Body of pancreas (tissue), 4 donors: ENCODE measurements around the gene UCN2. TPM values are rescaled to one million over a fixed set of nuclear protein-coding genes. Genes with fewer than 3 reads are reported as not detected.
A peak's percentile ranks its signal among the peaks of the same experiment; 100 is the strongest.
"Not testable (repeated sequence)": the region's sequence is repeated elsewhere in the genome, so short reads cannot be mapped to it uniquely, and the experiment has no call there.

ENCODE experiments used
- ATAC-seq: fragments of 150-250 bp; one replicate; pipeline ENCODE4 v1.9.1; 2016
- DNase-seq, 4 donors: peaks; one replicate each; pipeline ENCODE4 v3.0.0-alpha.2; 2019
- H3K27ac ChIP-seq, 4 donors: fragments of 200-600 bp; sonication (generic); 1 replicate in 3 of 4; 2 replicates in 1 of 4; pipeline versions ENCODE4 v1.5.1 to v1.6.1; 2016 to 2019; ENCODE audit warnings: mild to moderate bottlenecking in 1 of 4, mixed read lengths in 1 of 4, moderate library complexity in 1 of 4
- H3K27me3 ChIP-seq, 2 donors: fragments of 200-600 bp; sonication (generic); one replicate each; pipeline ENCODE4 v1.6.0; 2016; ENCODE audit warnings: mild to moderate bottlenecking in 1 of 2
- H3K36me3 ChIP-seq, 2 donors: fragments of 200-600 bp; sonication (generic); replicated peaks in 1 of 2; 2 replicates each; pipeline ENCODE4 v1.5.1; 2016; ENCODE audit warnings: low read depth in 2 of 2; ENCODE audit not compliant: insufficient read depth in 1 of 2
- H3K4me1 ChIP-seq: fragments of 200-600 bp; sonication (generic); one replicate; pipeline ENCODE4 v1.6.0; 2016
- H3K4me3 ChIP-seq, 2 donors: fragments of 200-600 bp; sonication (generic); 1 replicate in 1 of 2; 2 replicates in 1 of 2; pipeline ENCODE4 v1.5.1; 2016 to 2019
- H3K9me3 ChIP-seq, 3 donors: fragments of 200-600 bp; sonication (generic); 1 replicate in 2 of 3; 2 replicates in 1 of 3; pipeline ENCODE4 v1.5.1; 2016
- CTCF ChIP-seq, 7 experiments: fragments of 450-650 bp in 4 of 7; fragments of 200-600 bp in 3 of 7; sonication (generic) in 3 of 7; IDR thresholded peaks; one replicate each; pipeline ENCODE4 v1.5.1; 2016 to 2019; ENCODE audit warnings: antibody characterized with exemption in 7 of 7
- POLR2A ChIP-seq, 3 donors: fragments of 450-650 bp; IDR thresholded peaks; one replicate each; pipeline ENCODE4 v1.6.1; 2016; ENCODE audit warnings: antibody characterized with exemption in 3 of 3, mild to moderate bottlenecking in 2 of 3
- WGBS, 2 donors: methylation state at CpG; one replicate each; pipeline ENCODE4 v1.1.5; 2017; 5-methylcytosine and 5-hydroxymethylcytosine counted together
- intact Hi-C: fragments of 100-400 bp; cut with DNase I; formaldehyde crosslinking; loops from one replicate; pipeline ENCODE4 v1.15.1; 2023
- total RNA-seq, 2 donors: library from RNA; depleted of rRNA; stranded (reverse); fragments of >200 nt; gene quantifications; one replicate each; pipeline ENCODE4 v1.1.0, GENCODE V29; 2016

Gene UCN2
- total RNA-seq, 2 donors from 2014 or later, result not detected

- Histone ChIP-seq H3K27ac (peak overlapping the region; percentile 81 to 93 (median 88)), H3K27me3 (no peaks in the 10 kb centered on the region), H3K36me3 (no peaks in the 10 kb centered on the region), H3K4me1 (peaks cover 81% of the 10 kb centered on the region), H3K4me3 (no peak overlapping the region), H3K9me3 (no peaks in the 10 kb centered on the region)
- intact Hi-C loops, result no loop called here
- 68 to 81% methylated on average over 5 of the region's 5 CpGs for WGBS, 2 donors
- ATAC-seq (no peak), DNase-seq (no peak)
- TF ChIP-seq POLR2A (IDR thresholded peaks at IDR 0.05) (no peak), CTCF (IDR thresholded peaks at IDR 0.05) (no peak)
Observed at GRCh38 chr3:48553361-48553760, 10.2 kb downstream of the UCN2 start.

DNA sequence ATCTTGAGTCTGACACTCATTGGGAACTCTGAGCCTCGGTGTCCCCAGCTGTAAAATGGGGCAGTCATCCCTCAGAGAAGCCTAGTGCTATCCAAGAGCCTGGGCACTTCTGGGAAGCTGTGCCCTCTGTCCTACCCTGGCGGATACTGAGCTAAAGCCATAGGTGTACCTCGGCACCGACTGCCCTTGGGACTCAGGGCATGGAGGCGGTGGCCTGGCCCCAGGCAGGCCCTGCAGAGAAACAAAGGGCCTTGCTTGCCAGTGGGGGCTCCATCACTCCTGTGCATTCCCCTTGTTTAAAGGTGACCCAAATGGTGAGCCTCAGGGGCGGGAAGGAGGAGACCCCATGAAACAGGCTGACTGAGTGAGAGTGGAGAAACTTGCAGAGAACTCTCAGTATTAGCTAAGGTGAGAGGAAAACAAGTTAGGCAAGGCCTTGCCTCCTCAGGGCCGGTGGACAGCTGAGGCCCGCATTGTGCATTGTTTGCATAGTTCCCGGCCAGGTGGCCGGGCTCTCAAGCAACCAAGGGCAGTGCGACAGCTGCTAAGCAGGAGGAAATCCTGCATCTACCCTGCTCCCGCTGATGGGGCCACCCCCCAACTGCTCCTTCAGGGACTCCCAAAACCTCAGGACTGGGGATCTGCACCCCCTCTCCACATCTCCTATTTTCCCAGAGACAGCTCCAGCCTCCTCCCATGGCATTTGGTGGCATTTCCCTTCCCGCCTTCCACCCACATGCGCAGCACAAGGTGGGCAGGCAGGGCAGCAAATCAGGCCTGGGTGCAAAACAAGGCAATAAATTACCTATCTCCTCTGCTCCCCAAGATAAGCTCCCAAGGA, 11.2 kb downstream of the UCN2 start:
- Histone ChIP-seq H3K9me3 (no peaks in the 10 kb centered on the region), H3K27ac (peak overlapping the region; percentile 81 to 93 (median 88)), H3K27me3 (no peaks in the 10 kb centered on the region), H3K4me1 (peaks cover 70% of the 10 kb centered on the region), H3K36me3 (no peaks in the 10 kb centered on the region), H3K4me3 (no peak overlapping the region)
- peak; percentile 54 for ATAC-seq
- 22 to 32% methylated on average over 13 to 14 of the region's 14 CpGs for WGBS, 2 donors
- intact Hi-C loops, result no loop called here
- TF ChIP-seq POLR2A (IDR thresholded peaks at IDR 0.05) (peak in 2 of 3 donors; percentile 40 to 45), CTCF (IDR thresholded peaks at IDR 0.05) (no peak)
- peak; percentile 89 to 94 (median 93) for DNase-seq

- ATAC-seq, intact Hi-C loops, H3K4me3 ChIP-seq, H3K36me3 ChIP-seq, H3K9me3 ChIP-seq, DNase-seq, H3K27me3 ChIP-seq: not testable (repeated sequence)
- peaks cover 67% of the 10 kb centered on the region for H3K4me1 ChIP-seq
- WGBS, 2 donors, result 59 to 86% methylated on average over 6 to 7 of the region's 7 CpGs
- H3K27ac ChIP-seq, result peak overlapping the region; percentile 81 to 93 (median 88)
Observed at GRCh38 chr3:48551651-48552050, 11.9 kb downstream of the UCN2 start.

- H3K4me3 ChIP-seq, result no peak overlapping the region
- TF ChIP-seq POLR2A (IDR thresholded peaks at IDR 0.05) (no peak), CTCF (IDR thresholded peaks at IDR 0.05) (peak; percentile 80 to 91 (median 90))
- DNase-seq (peak; percentile 81 to 86 (median 84)), ATAC-seq (peak; percentile 69)
- H3K4me1 ChIP-seq, result peaks cover 45% of the 10 kb centered on the region
- peaks cover 0 to 2% of the 10 kb centered on the region in 2 donors for H3K36me3 ChIP-seq
- WGBS, 2 donors, result 35 to 57% methylated on average over 5 to 10 of the region's 10 CpGs
- intact Hi-C loops, result loop anchor here (5.0 kb wide), 1 partner anchor 87 kb away; no protein-coding TSS in a partner anchor
- no peaks in the 10 kb centered on the region for H3K27me3 ChIP-seq
- H3K9me3 ChIP-seq, result no peaks in the 10 kb centered on the region
- peak overlapping the region in 2 of 4 donors; percentile 26 to 93 for H3K27ac ChIP-seq
Observed at GRCh38 chr3:48548729-48549705, 14.6 kb downstream of the UCN2 start.

DNA sequence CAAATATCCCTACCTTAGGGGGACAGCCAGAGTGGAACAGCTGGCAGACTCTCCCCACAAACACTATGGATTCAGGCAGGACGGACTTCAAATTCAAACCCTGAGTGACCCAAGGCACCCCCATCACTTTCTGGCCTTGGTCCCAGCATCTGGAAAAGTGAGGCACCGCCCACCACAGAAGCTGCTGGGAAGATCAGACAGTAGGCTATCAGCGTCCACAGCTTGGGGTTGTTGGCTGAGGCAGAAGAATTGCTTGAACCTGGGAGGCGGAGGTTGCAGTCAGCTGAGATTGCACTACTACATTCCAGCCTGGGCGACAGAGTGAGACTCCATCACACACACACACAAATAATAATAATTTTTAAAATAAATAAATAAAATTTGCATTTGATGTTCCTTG, 15.5 kb downstream of the UCN2 start:
- H3K36me3 ChIP-seq, result peaks cover 0 to 2% of the 10 kb centered on the region in 2 donors
- no peak overlapping the region for H3K4me3 ChIP-seq
- 84 to 100% methylated on average over 4 to 5 of the region's 5 CpGs for WGBS, 2 donors
- TF ChIP-seq POLR2A (IDR thresholded peaks at IDR 0.05) (no peak), CTCF (IDR thresholded peaks at IDR 0.05) (no peak)
- H3K27me3 ChIP-seq, result no peaks in the 10 kb centered on the region
- H3K4me1 ChIP-seq, result peaks cover 36% of the 10 kb centered on the region
- H3K9me3 ChIP-seq, result no peaks in the 10 kb centered on the region
- H3K27ac ChIP-seq, result no peak overlapping the region
- DNase-seq, result no peak
- ATAC-seq, result no peak
- intact Hi-C loops, result loop anchor here (5.0 kb wide), 1 partner anchor 86 kb away; no protein-coding TSS in a partner anchor
